ENCODE results near the gene PIK3R1.

The PIK3R1 gene

GRCh38 chr5:68215208-68215897, at the start of gene PIK3R1:
Gene PIK3R1, plus strand, starts transcription at chr5:68215756. Its CDS starts 10,920 bp downstream, at chr5:68226676.
- H3K4me1 Mint-ChIP-seq: peaks cover 30% of the 10 kb centered on the region
- peaks cover 12% of the 10 kb centered on the region for H3K9me3 Mint-ChIP-seq

GRCh38 chr5:68167195-68167651, 48.3 kb upstream of the PIK3R1 start:
- Mint-ChIP-seq H3K4me3 (no peak overlapping the region), H3K9me3 (no peaks in the 10 kb centered on the region), H3K36me3 (no peaks in the 10 kb centered on the region), H3K4me1 (no peaks in the 10 kb centered on the region), H3K27ac (no peak overlapping the region), H3K27me3 (peaks cover 9% of the 10 kb centered on the region)
- ATAC-seq: no peak

More at GRCh38 chr5:68215208-68215897, at the start of gene PIK3R1:
- H3K4me3 Mint-ChIP-seq: peak within 1 kb of the TSS; percentile 87
- no peaks in the 10 kb centered on the region for H3K27me3 Mint-ChIP-seq
- peaks cover 10% of the 10 kb centered on the region for H3K36me3 Mint-ChIP-seq
- peak within 1 kb of the TSS; percentile 97 for H3K27ac Mint-ChIP-seq
- ATAC-seq: peak; percentile 96

GRCh38 chr5:68169903-68170302, 45.7 kb upstream of the PIK3R1 start:
- Mint-ChIP-seq H3K4me1 (no peaks in the 10 kb centered on the region), H3K27ac (no peak overlapping the region)
- no peak for ATAC-seq

GRCh38 chr5:68170826-68171558, 44.6 kb upstream of the PIK3R1 start:
- Mint-ChIP-seq H3K4me1 (no peaks in the 10 kb centered on the region), H3K36me3 (no peaks in the 10 kb centered on the region), H3K27me3 (peaks cover 9% of the 10 kb centered on the region), H3K4me3 (no peak overlapping the region), H3K9me3 (no peaks in the 10 kb centered on the region), H3K27ac (no peak overlapping the region)
- no peak for ATAC-seq

More at GRCh38 chr5:68169903-68170302, 45.7 kb upstream of the PIK3R1 start:
- H3K27me3 Mint-ChIP-seq: peaks cover 9% of the 10 kb centered on the region
- no peaks in the 10 kb centered on the region for H3K36me3 Mint-ChIP-seq
- no peaks in the 10 kb centered on the region for H3K9me3 Mint-ChIP-seq
- H3K4me3 Mint-ChIP-seq: no peak overlapping the region

GRCh38 chr5:68172314-68172713, 43.2 kb upstream of the PIK3R1 start:
- Mint-ChIP-seq H3K4me3 (no peak overlapping the region), H3K27me3 (peaks cover 9% of the 10 kb centered on the region), H3K36me3 (no peaks in the 10 kb centered on the region), H3K9me3 (no peaks in the 10 kb centered on the region), H3K4me1 (no peaks in the 10 kb centered on the region), H3K27ac (no peak overlapping the region)
- no peak for ATAC-seq

GRCh38 chr5:68173007-68173406, 42.5 kb upstream of the PIK3R1 start:
- H3K27ac Mint-ChIP-seq: no peak overlapping the region
- H3K4me3 Mint-ChIP-seq: no peak overlapping the region
- no peaks in the 10 kb centered on the region for H3K4me1 Mint-ChIP-seq
- no peaks in the 10 kb centered on the region for H3K9me3 Mint-ChIP-seq
- peaks cover 9% of the 10 kb centered on the region for H3K27me3 Mint-ChIP-seq
- no peaks in the 10 kb centered on the region for H3K36me3 Mint-ChIP-seq
- ATAC-seq: no peak

GRCh38 chr5:68176253-68176652, 39.3 kb upstream of the PIK3R1 start:
- Mint-ChIP-seq H3K4me3 (no peak overlapping the region), H3K27me3 (peaks cover 3% of the 10 kb centered on the region), H3K4me1 (no peaks in the 10 kb centered on the region), H3K36me3 (no peaks in the 10 kb centered on the region), H3K9me3 (no peaks in the 10 kb centered on the region), H3K27ac (no peak overlapping the region)
- no peak for ATAC-seq

- Mint-ChIP-seq H3K27ac (no peak overlapping the region), H3K27me3 (no peaks in the 10 kb centered on the region), H3K4me3 (no peak overlapping the region), H3K9me3 (no peaks in the 10 kb centered on the region), H3K36me3 (no peaks in the 10 kb centered on the region), H3K4me1 (no peaks in the 10 kb centered on the region)
- ATAC-seq: no peak
These were observed 38.6 kb upstream of the PIK3R1 start for GRCh38 chr5:68176802-68177479.

- H3K36me3 Mint-ChIP-seq: no peaks in the 10 kb centered on the region
- peaks cover 4% of the 10 kb centered on the region for H3K4me1 Mint-ChIP-seq
- H3K9me3 Mint-ChIP-seq: no peaks in the 10 kb centered on the region
- no peaks in the 10 kb centered on the region for H3K27me3 Mint-ChIP-seq
- H3K27ac Mint-ChIP-seq: no peak overlapping the region
- no peak overlapping the region for H3K4me3 Mint-ChIP-seq
- no peak for ATAC-seq
These were observed 37.9 kb upstream of the PIK3R1 start for GRCh38 chr5:68177676-68178075.

- Mint-ChIP-seq H3K9me3 (no peaks in the 10 kb centered on the region), H3K4me1 (peaks cover 7% of the 10 kb centered on the region), H3K27me3 (no peaks in the 10 kb centered on the region), H3K36me3 (no peaks in the 10 kb centered on the region), H3K27ac (no peak overlapping the region), H3K4me3 (no peak overlapping the region)
- no peak for ATAC-seq
These were observed 37.0 kb upstream of the PIK3R1 start for GRCh38 chr5:68178579-68178978.

GRCh38 chr5:68180121-68181038, 35.2 kb upstream of the PIK3R1 start:
- no peaks in the 10 kb centered on the region for H3K9me3 Mint-ChIP-seq
- no peak overlapping the region for H3K27ac Mint-ChIP-seq
- no peaks in the 10 kb centered on the region for H3K27me3 Mint-ChIP-seq
- H3K4me1 Mint-ChIP-seq: peaks cover 7% of the 10 kb centered on the region
- H3K36me3 Mint-ChIP-seq: no peaks in the 10 kb centered on the region
- no peak overlapping the region for H3K4me3 Mint-ChIP-seq
- no peak for ATAC-seq

- Mint-ChIP-seq H3K27me3 (no peaks in the 10 kb centered on the region), H3K9me3 (no peaks in the 10 kb centered on the region), H3K4me3 (no peak overlapping the region), H3K27ac (no peak overlapping the region), H3K4me1 (peaks cover 7% of the 10 kb centered on the region), H3K36me3 (no peaks in the 10 kb centered on the region)
- ATAC-seq: no peak
These were observed 34.4 kb upstream of the PIK3R1 start for GRCh38 chr5:68181039-68181599.

GRCh38 chr5:68182094-68182493, 33.5 kb upstream of the PIK3R1 start:
- H3K36me3 Mint-ChIP-seq: no peaks in the 10 kb centered on the region
- no peaks in the 10 kb centered on the region for H3K9me3 Mint-ChIP-seq
- H3K27me3 Mint-ChIP-seq: no peaks in the 10 kb centered on the region
- H3K4me3 Mint-ChIP-seq: no peak overlapping the region
- H3K4me1 Mint-ChIP-seq: peaks cover 7% of the 10 kb centered on the region
- H3K27ac Mint-ChIP-seq: no peak overlapping the region
- no peak for ATAC-seq

GRCh38 chr5:68182534-68182933, 33.0 kb upstream of the PIK3R1 start:
- Mint-ChIP-seq H3K9me3 (no peaks in the 10 kb centered on the region), H3K4me1 (peaks cover 7% of the 10 kb centered on the region), H3K27ac (no peak overlapping the region), H3K27me3 (no peaks in the 10 kb centered on the region), H3K4me3 (no peak overlapping the region), H3K36me3 (no peaks in the 10 kb centered on the region)
- no peak for ATAC-seq
